Measurements from ENCODE around the gene FRAS1. TPM values are rescaled to one million over a fixed set of nuclear protein-coding genes. Genes with fewer than 3 reads are reported as not detected.

Gene FRAS1
- total and polyA plus RNA-seq, 5 donors from 2014 or later: not detected

DNA sequence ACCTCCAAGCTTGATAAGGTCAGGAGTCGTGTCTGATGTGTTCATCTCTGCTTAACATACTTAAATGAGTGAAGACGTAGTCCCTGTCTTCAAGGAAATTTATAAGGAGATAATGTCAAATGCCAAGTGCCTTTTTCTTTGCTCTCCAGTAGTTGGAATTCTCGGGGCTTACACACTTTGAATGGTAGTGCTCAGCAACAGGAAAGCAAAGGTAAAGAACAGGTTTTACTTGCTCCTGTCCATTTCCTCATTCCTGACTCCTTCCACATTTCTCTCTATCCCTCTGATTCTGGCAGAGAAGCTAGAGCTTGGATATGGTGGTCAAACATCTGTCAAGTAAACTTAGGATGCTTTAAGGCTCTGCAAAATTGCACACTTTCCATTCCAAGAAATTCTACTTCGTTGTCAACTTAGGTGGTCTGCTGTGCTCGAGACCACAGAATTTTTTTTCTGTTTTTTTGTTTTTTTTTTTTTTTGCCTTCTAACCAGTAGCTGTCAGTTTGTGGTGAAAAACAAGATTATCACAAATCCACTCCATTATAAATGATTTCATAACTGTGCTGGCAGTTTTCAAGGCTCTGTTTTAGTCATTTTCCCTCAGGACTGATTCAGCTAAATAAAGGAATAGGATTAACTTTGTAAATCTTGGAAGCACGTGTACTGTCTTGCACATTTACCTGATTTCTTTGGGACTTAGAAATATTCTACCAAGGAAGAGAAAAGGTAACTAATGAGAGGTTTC lies 313.7 kb downstream of the FRAS1 start:
- DNase-seq (no peak), ATAC-seq (ENCODE audit: low read depth in 2 of 2) (no peak)
- H3K36me3 ChIP-seq (ENCODE audit: control insufficient read depth, insufficient read depth, low read length): no peaks in the 10 kb centered on the region
- Mint-ChIP-seq H3K4me3 (no peak overlapping the region), H3K27ac (no peak overlapping the region), H3K36me3 (no peaks in the 10 kb centered on the region), H3K4me1 (no peaks in the 10 kb centered on the region), H3K9me3 (peaks cover 0 to 2% (median 0%) of the 10 kb centered on the region in 7 donors), H3K27me3 (peaks cover 12% of the 10 kb centered on the region)
- H3K27ac ChIP-seq (ENCODE audit: insufficient read depth, low read length, poor library complexity, severe bottlenecking): no peak overlapping the region
- H3K4me3 ChIP-seq (ENCODE audit: low read depth, low read length): no peak overlapping the region
- no peaks in the 10 kb centered on the region for H3K27me3 ChIP-seq (ENCODE audit: control insufficient read depth, insufficient read depth, low read length)
- no peaks in the 10 kb centered on the region for H3K4me1 ChIP-seq (ENCODE audit: control insufficient read depth, insufficient read depth, low read length, poor library complexity, severe bottlenecking)
- H3K9me3 ChIP-seq (ENCODE audit: control insufficient read depth in 2 of 2, low read length in 2 of 2): no peaks in the 10 kb centered on the region

DNA sequence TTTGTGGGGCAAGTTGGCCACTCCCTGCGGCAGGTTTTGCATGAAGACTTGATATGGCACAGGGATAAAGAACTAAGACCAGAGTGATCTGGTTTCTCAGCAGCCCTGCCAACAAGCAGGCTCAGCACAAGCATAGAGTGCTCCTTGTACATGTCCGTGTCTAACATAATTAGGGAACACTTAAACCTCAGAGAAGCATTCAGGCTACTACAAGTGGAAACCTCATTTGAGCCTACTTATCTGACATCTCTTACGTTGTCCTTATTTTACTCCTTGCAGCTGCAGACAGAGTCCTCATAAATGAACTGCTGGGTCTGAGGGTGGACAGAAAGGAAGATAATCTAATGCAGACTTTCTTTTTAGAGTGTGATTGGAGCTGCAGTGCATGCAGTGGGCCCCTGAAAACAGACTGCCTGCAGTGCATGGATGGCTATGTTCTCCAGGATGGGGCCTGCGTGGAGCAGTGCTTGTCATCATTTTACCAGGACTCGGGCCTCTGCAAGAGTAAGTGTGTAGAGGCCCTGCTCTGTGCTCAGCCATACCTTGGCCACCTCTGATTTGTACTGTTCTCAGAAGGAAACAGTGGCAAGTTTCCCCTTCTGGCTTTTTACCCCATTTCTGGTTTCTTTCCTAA lies 315.3 kb downstream of the FRAS1 start:
- peaks cover 12% of the 10 kb centered on the region for H3K27me3 Mint-ChIP-seq
- no peaks in the 10 kb centered on the region for H3K36me3 Mint-ChIP-seq
- Histone ChIP-seq H3K4me1 (ENCODE audit: control insufficient read depth, insufficient read depth, low read length, poor library complexity, severe bottlenecking) (no peaks in the 10 kb centered on the region), H3K4me3 (ENCODE audit: low read depth, low read length) (no peak overlapping the region), H3K36me3 (ENCODE audit: control insufficient read depth, insufficient read depth, low read length) (no peaks in the 10 kb centered on the region), H3K27me3 (ENCODE audit: control insufficient read depth, insufficient read depth, low read length) (no peaks in the 10 kb centered on the region), H3K27ac (ENCODE audit: insufficient read depth, low read length, poor library complexity, severe bottlenecking) (no peak overlapping the region), H3K9me3 (ENCODE audit: control insufficient read depth in 2 of 2, low read length in 2 of 2) (no peaks in the 10 kb centered on the region)
- ATAC-seq (ENCODE audit: low read depth in 2 of 2) (no peak), DNase-seq (no peak)
- H3K27ac Mint-ChIP-seq: no peak overlapping the region
- no peak overlapping the region for H3K4me3 Mint-ChIP-seq
- H3K9me3 Mint-ChIP-seq: peaks cover 0 to 2% (median 0%) of the 10 kb centered on the region in 7 donors
- no peaks in the 10 kb centered on the region for H3K4me1 Mint-ChIP-seq

DNA sequence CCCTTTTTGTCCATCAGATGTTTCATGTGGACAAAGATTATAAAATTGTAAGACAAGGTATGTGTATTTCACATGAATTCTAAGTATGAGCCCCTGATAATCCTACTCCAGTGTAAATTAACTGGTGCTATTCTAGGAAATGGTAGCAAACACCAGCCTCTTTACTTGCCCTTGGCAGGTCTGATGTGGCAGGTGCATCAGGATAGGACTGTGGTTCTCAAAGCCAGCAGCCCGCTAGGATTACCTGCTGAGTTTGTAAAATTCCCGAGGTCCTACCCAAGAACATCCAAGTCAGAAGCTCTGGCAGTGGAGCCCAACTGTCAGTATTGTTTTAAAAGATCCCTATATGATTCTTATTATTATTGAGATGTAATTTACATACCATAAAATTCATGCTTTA lies 320.4 kb downstream of the FRAS1 start:
- no peaks in the 10 kb centered on the region for H3K9me3 Mint-ChIP-seq
- DNase-seq (no peak), ATAC-seq (ENCODE audit: low read depth in 2 of 2) (no peak)
- no peaks in the 10 kb centered on the region for H3K27me3 ChIP-seq (ENCODE audit: control insufficient read depth, insufficient read depth, low read length)
- no peaks in the 10 kb centered on the region for H3K36me3 Mint-ChIP-seq
- no peaks in the 10 kb centered on the region for H3K36me3 ChIP-seq (ENCODE audit: control insufficient read depth, insufficient read depth, low read length)
- no peaks in the 10 kb centered on the region for H3K27me3 Mint-ChIP-seq
- no peak overlapping the region for H3K4me3 Mint-ChIP-seq
- no peak overlapping the region for H3K4me3 ChIP-seq (ENCODE audit: low read depth, low read length)
- no peaks in the 10 kb centered on the region for H3K4me1 ChIP-seq (ENCODE audit: control insufficient read depth, insufficient read depth, low read length, poor library complexity, severe bottlenecking)
- H3K4me1 Mint-ChIP-seq: no peaks in the 10 kb centered on the region
- no peak overlapping the region for H3K27ac Mint-ChIP-seq
- no peak overlapping the region for H3K27ac ChIP-seq (ENCODE audit: insufficient read depth, low read length, poor library complexity, severe bottlenecking)
- no peaks in the 10 kb centered on the region for H3K9me3 ChIP-seq (ENCODE audit: control insufficient read depth in 2 of 2, low read length in 2 of 2)

DNA sequence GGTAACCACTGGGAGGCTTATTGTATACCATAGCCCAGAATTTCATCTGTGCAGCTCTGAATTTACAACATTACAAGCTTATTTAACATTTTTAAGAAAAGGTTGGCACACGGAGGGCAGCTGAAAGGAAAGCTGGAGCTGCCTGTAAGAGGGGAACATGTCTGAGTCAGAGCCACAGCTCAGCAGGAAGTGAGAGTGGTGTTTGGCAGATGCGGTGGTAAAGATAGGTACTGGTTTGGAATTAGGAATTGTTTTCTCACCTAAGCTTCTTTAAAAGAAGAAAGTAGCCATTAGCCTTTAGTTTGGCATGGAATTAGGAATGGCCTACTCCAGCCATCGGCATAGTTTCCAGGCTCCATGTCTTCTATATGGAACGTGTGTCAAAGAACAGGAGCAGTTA lies 321.9 kb downstream of the FRAS1 start:
- ATAC-seq (ENCODE audit: low read depth in 2 of 2): no peak
- no peaks in the 10 kb centered on the region for H3K9me3 Mint-ChIP-seq
- H3K36me3 Mint-ChIP-seq: no peaks in the 10 kb centered on the region

DNA sequence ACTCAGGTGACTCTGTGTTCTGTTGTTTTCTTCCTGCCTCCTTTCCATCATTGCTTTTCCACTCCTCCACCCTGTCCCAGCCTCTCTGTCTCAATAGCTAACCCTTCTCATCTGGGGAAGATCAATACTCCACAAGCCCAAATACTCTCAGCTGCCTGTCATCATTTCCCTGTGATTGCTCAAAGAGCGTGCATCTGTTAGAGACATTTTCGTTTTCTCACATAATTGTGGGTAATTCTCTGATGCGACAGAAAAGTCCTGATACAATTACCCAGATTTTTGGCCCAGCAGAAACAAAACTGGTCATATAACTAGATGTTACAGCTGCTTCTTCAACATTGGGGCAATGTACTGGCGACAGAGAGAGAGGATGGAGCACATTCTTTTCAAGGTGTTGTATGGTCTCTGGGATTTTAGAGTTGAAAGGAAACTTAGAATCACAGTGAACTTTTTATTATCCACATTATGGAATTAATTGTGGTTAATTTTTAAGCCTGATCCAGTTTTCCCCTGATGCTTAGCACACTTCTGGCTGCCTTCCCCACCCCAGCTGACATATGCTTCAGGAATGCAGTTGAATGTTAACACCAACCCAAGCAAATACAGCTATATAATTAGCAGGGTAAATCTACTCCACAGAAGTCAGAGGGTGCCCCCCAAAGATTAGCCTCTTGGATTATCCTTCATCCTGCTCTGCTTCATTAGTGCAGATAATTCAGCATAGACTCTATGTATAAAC lies 323.0 kb downstream of the FRAS1 start:
- DNase-seq (no peak), ATAC-seq (ENCODE audit: low read depth in 2 of 2) (no peak)
- H3K36me3 ChIP-seq (ENCODE audit: control insufficient read depth, insufficient read depth, low read length): no peaks in the 10 kb centered on the region
- Mint-ChIP-seq H3K36me3 (no peaks in the 10 kb centered on the region), H3K9me3 (peaks cover 0 to 4% (median 0%) of the 10 kb centered on the region in 7 donors), H3K4me3 (no peak overlapping the region), H3K4me1 (no peaks in the 10 kb centered on the region), H3K27me3 (peaks cover 5% of the 10 kb centered on the region), H3K27ac (no peak overlapping the region)
- H3K4me3 ChIP-seq (ENCODE audit: low read depth, low read length): no peak overlapping the region
- no peak overlapping the region for H3K27ac ChIP-seq (ENCODE audit: insufficient read depth, low read length, poor library complexity, severe bottlenecking)
- H3K4me1 ChIP-seq (ENCODE audit: control insufficient read depth, insufficient read depth, low read length, poor library complexity, severe bottlenecking): no peaks in the 10 kb centered on the region
- no peaks in the 10 kb centered on the region for H3K27me3 ChIP-seq (ENCODE audit: control insufficient read depth, insufficient read depth, low read length)
- no peaks in the 10 kb centered on the region for H3K9me3 ChIP-seq (ENCODE audit: control insufficient read depth in 2 of 2, low read length in 2 of 2)

More for the DNA sequence above, 321.9 kb downstream of the FRAS1 start:
- Histone ChIP-seq H3K4me1 (ENCODE audit: control insufficient read depth, insufficient read depth, low read length, poor library complexity, severe bottlenecking) (no peaks in the 10 kb centered on the region), H3K4me3 (ENCODE audit: low read depth, low read length) (no peak overlapping the region), H3K36me3 (ENCODE audit: control insufficient read depth, insufficient read depth, low read length) (no peaks in the 10 kb centered on the region), H3K27ac (ENCODE audit: insufficient read depth, low read length, poor library complexity, severe bottlenecking) (no peak overlapping the region), H3K27me3 (ENCODE audit: control insufficient read depth, insufficient read depth, low read length) (no peaks in the 10 kb centered on the region), H3K9me3 (ENCODE audit: control insufficient read depth in 2 of 2, low read length in 2 of 2) (no peaks in the 10 kb centered on the region)
- no peak overlapping the region for H3K27ac Mint-ChIP-seq
- no peaks in the 10 kb centered on the region for H3K4me1 Mint-ChIP-seq
- no peak for DNase-seq
- peaks cover 5% of the 10 kb centered on the region for H3K27me3 Mint-ChIP-seq
- H3K4me3 Mint-ChIP-seq: no peak overlapping the region

DNA sequence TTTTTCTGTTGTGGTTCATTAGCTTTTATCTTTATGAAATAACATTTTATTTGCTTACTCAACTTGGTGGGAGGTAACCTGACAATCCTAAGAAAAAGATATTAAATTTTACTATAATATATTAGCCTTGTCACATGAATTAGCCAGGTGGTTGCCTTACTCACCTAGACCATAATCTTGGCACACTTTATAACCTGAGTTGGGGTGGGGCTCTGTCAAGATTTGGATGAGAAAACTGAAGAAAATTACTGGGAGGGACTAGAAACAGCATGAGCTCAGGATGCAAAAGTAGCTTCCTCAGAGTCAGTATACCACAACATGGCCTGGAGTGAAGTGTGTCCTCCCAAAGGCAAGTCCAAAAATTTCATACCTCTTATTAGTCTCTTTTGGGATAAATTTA lies 329.6 kb downstream of the FRAS1 start:
- no peaks in the 10 kb centered on the region for H3K36me3 ChIP-seq (ENCODE audit: control insufficient read depth, insufficient read depth, low read length)
- H3K9me3 ChIP-seq (ENCODE audit: control insufficient read depth in 2 of 2, low read length in 2 of 2): no peaks in the 10 kb centered on the region
- no peak overlapping the region for H3K4me3 ChIP-seq (ENCODE audit: low read depth, low read length)
- H3K4me1 ChIP-seq (ENCODE audit: control insufficient read depth, insufficient read depth, low read length, poor library complexity, severe bottlenecking): no peaks in the 10 kb centered on the region
- H3K27ac ChIP-seq (ENCODE audit: insufficient read depth, low read length, poor library complexity, severe bottlenecking): no peak overlapping the region
- Mint-ChIP-seq H3K36me3 (no peaks in the 10 kb centered on the region), H3K4me3 (no peak overlapping the region), H3K27ac (no peak overlapping the region), H3K4me1 (no peaks in the 10 kb centered on the region), H3K27me3 (peaks cover 9% of the 10 kb centered on the region), H3K9me3 (peaks cover 0 to 4% (median 0%) of the 10 kb centered on the region in 7 donors)
- ATAC-seq (ENCODE audit: low read depth in 2 of 2) (no peak), DNase-seq (no peak)
- no peaks in the 10 kb centered on the region for H3K27me3 ChIP-seq (ENCODE audit: control insufficient read depth, insufficient read depth, low read length)

DNA sequence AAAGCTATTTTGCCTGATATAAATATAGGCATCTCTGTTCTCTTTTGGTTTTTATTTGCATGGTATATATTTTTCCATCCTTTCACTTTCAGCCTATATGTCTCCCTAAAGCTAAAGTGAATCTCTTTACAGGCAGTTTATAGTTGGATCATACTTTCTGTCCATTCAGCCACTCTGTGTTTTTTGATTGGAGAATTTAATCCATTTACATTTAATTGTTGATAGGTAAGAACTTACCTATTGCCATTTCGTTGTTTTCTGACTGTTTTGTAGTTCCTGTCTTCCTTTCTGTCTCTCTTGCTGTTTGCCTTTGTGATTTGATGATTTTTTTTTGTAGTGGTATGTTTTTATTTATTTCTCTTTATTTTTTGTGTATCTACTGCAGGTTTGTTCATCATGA lies 338.5 kb downstream of the FRAS1 start:
- Histone ChIP-seq H3K4me3 (ENCODE audit: low read depth, low read length) (no peak overlapping the region), H3K4me1 (ENCODE audit: control insufficient read depth, insufficient read depth, low read length, poor library complexity, severe bottlenecking) (no peaks in the 10 kb centered on the region), H3K9me3 (ENCODE audit: control insufficient read depth in 2 of 2, low read length in 2 of 2) (no peaks in the 10 kb centered on the region), H3K27ac (ENCODE audit: insufficient read depth, low read length, poor library complexity, severe bottlenecking) (no peak overlapping the region), H3K27me3 (ENCODE audit: control insufficient read depth, insufficient read depth, low read length) (peaks cover 2% of the 10 kb centered on the region), H3K36me3 (ENCODE audit: control insufficient read depth, insufficient read depth, low read length) (no peaks in the 10 kb centered on the region)
- no peaks in the 10 kb centered on the region for H3K36me3 Mint-ChIP-seq
- no peak overlapping the region for H3K27ac Mint-ChIP-seq
- H3K27me3 Mint-ChIP-seq: peaks cover 7% of the 10 kb centered on the region
- ATAC-seq (ENCODE audit: low read depth in 2 of 2) (no peak), DNase-seq (no peak)
- no peaks in the 10 kb centered on the region for H3K4me1 Mint-ChIP-seq
- peaks cover 0 to 18% (median 5%) of the 10 kb centered on the region in 7 donors for H3K9me3 Mint-ChIP-seq
- H3K4me3 Mint-ChIP-seq: no peak overlapping the region

All from CD4-positive, CD25-positive, alpha-beta regulatory T cell (primary cell).